Mammary epithelial cell (primary cell): ENCODE data around the gene PTDSS2.

Experiments used
- EZH2 ChIP-seq: IDR thresholded peaks from 2 replicates; pipeline ENCODE4 v1.6.1; 2012; ENCODE audit warnings: low read length, inconsistent platforms, borderline replicate concordance
- TF ChIP-seq, protein P1 (sequence below), 2 donors: IDR thresholded peaks in 1 of 2; conservative IDR thresholded peaks in 1 of 2; 2 replicates each; pipeline ENCODE4 v1.5.1; 2011 to 2012; ENCODE audit warnings: inconsistent platforms in 2 of 2, low read length in 2 of 2, mild to moderate bottlenecking in 2 of 2, control low read depth in 1 of 2, low read depth in 1 of 2; ENCODE audit not compliant: insufficient read depth in 1 of 2; ENCODE audit errors: extremely low read depth in 1 of 2

DNA sequence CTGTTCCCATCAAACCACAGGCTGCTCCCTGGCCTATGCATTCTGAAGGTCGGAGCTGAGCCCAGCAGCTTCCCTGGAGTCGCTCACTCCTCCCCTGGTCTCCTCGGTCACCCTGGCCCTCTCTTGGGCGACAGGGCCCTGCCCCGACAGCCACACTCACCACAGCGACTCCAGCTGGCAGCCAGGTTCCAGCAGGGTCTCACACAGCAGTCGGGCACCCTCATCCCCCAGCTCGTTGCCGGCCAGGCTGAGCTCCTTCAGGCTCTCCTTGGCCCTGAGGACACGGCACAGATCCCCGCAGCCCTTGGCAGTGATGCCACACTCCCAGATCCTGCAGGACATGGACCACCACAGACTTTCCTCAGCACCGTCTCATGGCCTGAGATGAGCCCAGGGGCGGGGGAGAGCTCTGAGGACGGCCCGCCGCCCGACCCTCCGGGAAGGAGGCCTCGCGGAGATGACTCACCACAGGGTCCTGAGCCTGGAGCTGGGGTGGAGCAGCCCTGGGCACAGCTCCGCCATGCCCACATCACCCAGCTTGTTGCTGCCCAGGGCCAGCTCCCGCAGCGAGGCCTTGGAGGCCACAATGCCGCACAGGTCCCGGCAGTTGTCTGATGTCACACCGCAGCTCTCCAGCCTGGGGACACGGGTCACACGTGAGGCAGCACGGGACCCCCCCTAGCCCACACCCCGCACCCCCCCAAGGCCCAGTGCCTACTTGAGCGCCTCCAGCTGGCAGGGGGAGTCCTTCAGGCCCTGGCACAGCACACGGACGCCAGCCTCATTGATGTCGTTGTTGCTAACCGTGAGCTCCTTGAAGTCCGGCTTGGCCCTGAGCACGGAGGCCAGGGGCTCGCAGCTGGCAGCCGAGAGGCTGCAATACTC, 48.5 kb downstream of the PTDSS2 start:
- TF ChIP-seq, protein P1, sequence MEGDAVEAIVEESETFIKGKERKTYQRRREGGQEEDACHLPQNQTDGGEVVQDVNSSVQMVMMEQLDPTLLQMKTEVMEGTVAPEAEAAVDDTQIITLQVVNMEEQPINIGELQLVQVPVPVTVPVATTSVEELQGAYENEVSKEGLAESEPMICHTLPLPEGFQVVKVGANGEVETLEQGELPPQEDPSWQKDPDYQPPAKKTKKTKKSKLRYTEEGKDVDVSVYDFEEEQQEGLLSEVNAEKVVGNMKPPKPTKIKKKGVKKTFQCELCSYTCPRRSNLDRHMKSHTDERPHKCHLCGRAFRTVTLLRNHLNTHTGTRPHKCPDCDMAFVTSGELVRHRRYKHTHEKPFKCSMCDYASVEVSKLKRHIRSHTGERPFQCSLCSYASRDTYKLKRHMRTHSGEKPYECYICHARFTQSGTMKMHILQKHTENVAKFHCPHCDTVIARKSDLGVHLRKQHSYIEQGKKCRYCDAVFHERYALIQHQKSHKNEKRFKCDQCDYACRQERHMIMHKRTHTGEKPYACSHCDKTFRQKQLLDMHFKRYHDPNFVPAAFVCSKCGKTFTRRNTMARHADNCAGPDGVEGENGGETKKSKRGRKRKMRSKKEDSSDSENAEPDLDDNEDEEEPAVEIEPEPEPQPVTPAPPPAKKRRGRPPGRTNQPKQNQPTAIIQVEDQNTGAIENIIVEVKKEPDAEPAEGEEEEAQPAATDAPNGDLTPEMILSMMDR (conservative IDR thresholded peaks at IDR 0.05 in 1 of 2, IDR thresholded peaks at IDR 0.05 in 1 of 2; ENCODE audit: extremely low read depth in 1 of 2, insufficient read depth in 1 of 2, low read depth in 1 of 2, low read length in 2 of 2), result no peak
- TF ChIP-seq EZH2, result no peak
